Naive thymus-derived CD4-positive, alpha-beta T cell (primary cell): ENCODE results near the gene SIK3. TPM values are rescaled to one million over a fixed set of nuclear protein-coding genes. Genes with fewer than 3 reads are reported as not detected.
A peak's percentile ranks its signal among the peaks of the same experiment; 100 is the strongest.

Source experiments
- ATAC-seq: fragments of 150-1000 bp; cut with Tn5 transposase; 2 replicates; pipeline ENCODE4 v1.10.0; 2021; ENCODE audit warnings: mild to moderate bottlenecking, moderate library complexity
- CTCF ChIA-PET: fragments of 350-600 bp; sonication (Branson Sonifier 250); formaldehyde crosslinking; loops from one replicate; lab custom pipeline; 2021; ENCODE audit warnings: antibody characterized with exemption; lab: Charles Lee
- POLR2A ChIA-PET: fragments of 350-600 bp; sonication (Branson Sonifier 250); formaldehyde crosslinking; loops from one replicate; lab custom pipeline; 2021; ENCODE audit warnings: antibody characterized with exemption, inconsistent platforms; lab: Charles Lee
- DNase-seq, 9 donors: peaks; one replicate each; pipeline versions ENCODE4 v3.0.0 to v3.0.0-alpha.2; 2020 to 2022; ENCODE audit warnings: mixed read lengths in 1 of 9
- H3K27ac ChIP-seq: one replicate; pipeline ENCODE4 v1.7.0; 2013; ENCODE audit warnings: mild to moderate bottlenecking, low read depth, low read length, moderate library complexity
- H3K27me3 ChIP-seq, 2 donors: one replicate each; pipeline ENCODE4 v1.7.0; 2013; ENCODE audit warnings: low read length in 2 of 2, mild to moderate bottlenecking in 2 of 2, moderate library complexity in 2 of 2; ENCODE audit not compliant: control insufficient read depth in 2 of 2, insufficient read depth in 2 of 2
- H3K36me3 ChIP-seq, 3 experiments: 1 replicate in 2 of 3; 2 replicates in 1 of 3; pipeline ENCODE4 v1.7.0; 2013; ENCODE audit warnings: low read length in 3 of 3, mild to moderate bottlenecking in 3 of 3, moderate library complexity in 1 of 3; ENCODE audit not compliant: insufficient read depth in 3 of 3, control insufficient read depth in 2 of 3
- H3K4me1 ChIP-seq, 2 donors: one replicate each; pipeline ENCODE4 v1.7.0; 2013; ENCODE audit warnings: low read length in 2 of 2, mild to moderate bottlenecking in 2 of 2, moderate library complexity in 1 of 2; ENCODE audit not compliant: control insufficient read depth in 2 of 2, insufficient read depth in 2 of 2
- H3K4me3 ChIP-seq: 2 replicates; pipeline ENCODE4 v1.7.0; 2013; ENCODE audit warnings: mild to moderate bottlenecking, low read length
- H3K9me3 ChIP-seq, 3 experiments: 1 replicate in 2 of 3; 2 replicates in 1 of 3; pipeline ENCODE4 v1.7.0; 2013; ENCODE audit warnings: low read length in 3 of 3; ENCODE audit not compliant: control insufficient read depth in 2 of 3
- H3K27ac Mint-ChIP-seq, 9 donors: one replicate each; pipeline ENCODE4 v1.8.0; 2020 to 2022; ENCODE audit warnings: mixed read lengths in 9 of 9, mild to moderate bottlenecking in 8 of 9, moderate library complexity in 5 of 9, inconsistent platforms in 2 of 9
- H3K27me3 Mint-ChIP-seq, 5 donors: one replicate each; pipeline ENCODE4 v1.8.0; 2021 to 2022; ENCODE audit warnings: mixed read lengths in 5 of 5, mild to moderate bottlenecking in 1 of 5
- H3K36me3 Mint-ChIP-seq, 5 donors: one replicate each; pipeline ENCODE4 v1.8.0; 2020 to 2022; ENCODE audit warnings: mixed read lengths in 5 of 5, mild to moderate bottlenecking in 3 of 5, inconsistent platforms in 1 of 5
- H3K4me1 Mint-ChIP-seq, 7 donors: one replicate each; pipeline ENCODE4 v1.8.0; 2020 to 2022; ENCODE audit warnings: mixed read lengths in 7 of 7, mild to moderate bottlenecking in 3 of 7, inconsistent platforms in 1 of 7
- H3K4me3 Mint-ChIP-seq, 10 donors: one replicate each; pipeline ENCODE4 v1.8.0; 2020 to 2022; ENCODE audit warnings: mild to moderate bottlenecking in 10 of 10, mixed read lengths in 10 of 10, moderate library complexity in 6 of 10, inconsistent platforms in 2 of 10
- H3K9me3 Mint-ChIP-seq, 11 donors: one replicate each; pipeline ENCODE4 v1.8.0; 2020 to 2022; ENCODE audit warnings: mixed read lengths in 11 of 11, mild to moderate bottlenecking in 4 of 11, inconsistent platforms in 1 of 11, moderate library complexity in 1 of 11
- intact Hi-C, 2 donors: fragments of 100-400 bp; cut with micrococcal nuclease; formaldehyde crosslinking; loops; one replicate each; pipeline ENCODE4 v1.15.1; 2023
- polyA plus RNA-seq, 2 donors: library from polyadenylated mRNA; unstranded; fragments of 300-500 nt; fragmentation: Illumina TruSeq; gene quantifications; one replicate each; pipeline ENCODE4 v1.2.3, GENCODE V29; 2021
- total RNA-seq, 6 experiments: library from RNA in 5 of 6; stranded (reverse) in 5 of 6; gene quantifications; 1 replicate in 5 of 6; 2 replicates in 1 of 6; pipeline ENCODE4 v1.2.3 and lab custom pipeline; 2021 to 2026

SIK3 gene
- total and polyA plus RNA-seq, 7 experiments from 2014 or later, result 13.3 to 85.2 (median 64.4) TPM

DNA sequence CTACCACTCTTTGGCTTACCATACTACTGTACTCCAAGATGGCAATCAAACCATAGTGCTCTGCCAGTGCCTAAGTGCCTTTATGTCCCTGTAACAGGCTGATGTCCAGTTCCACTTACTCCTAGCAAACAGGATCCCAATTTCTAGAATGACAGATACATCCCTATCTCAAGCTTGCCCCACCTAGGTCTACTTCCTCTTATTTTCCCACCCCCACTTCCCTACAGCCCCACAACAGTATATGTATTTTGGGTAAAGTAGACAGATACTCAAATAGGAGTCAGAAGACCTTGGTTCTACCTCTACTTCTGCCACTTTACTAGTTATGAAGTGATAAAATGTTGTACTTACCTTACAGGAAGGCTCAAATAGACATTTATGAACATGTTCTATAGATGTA is 24.1 kb downstream of the SIK3 start:
- Histone ChIP-seq H3K27ac (no peak overlapping the region), H3K27me3 (no peaks in the 10 kb centered on the region), H3K9me3 (no peaks in the 10 kb centered on the region), H3K4me1 (peaks cover 11 to 41% of the 10 kb centered on the region in 2 donors), H3K36me3 (no peaks in the 10 kb centered on the region), H3K4me3 (no peak overlapping the region)
- POLR2A ChIA-PET, result interaction anchor here (1.3 kb wide), 1 partner anchor 14 kb away, joined by 3 read pairs; no protein-coding TSS in a partner anchor
- no peaks in the 10 kb centered on the region for H3K27me3 Mint-ChIP-seq
- peak; percentile 27 for ATAC-seq
- CTCF ChIA-PET, result interaction anchor here (0.9 to 1.8 kb wide), 2 partner anchors 16 to 33 kb away, joined by 3 to 4 read pairs; no protein-coding TSS in a partner anchor
- DNase-seq, result no peak
- intact Hi-C loops, result no loop called here
- H3K9me3 Mint-ChIP-seq, result no peaks in the 10 kb centered on the region
- H3K4me1 Mint-ChIP-seq, result peaks cover 35 to 74% (median 58%) of the 10 kb centered on the region in 7 donors
- peaks cover 0 to 9% (median 7%) of the 10 kb centered on the region in 5 donors for H3K36me3 Mint-ChIP-seq
- H3K27ac Mint-ChIP-seq, result peak overlapping the region in 1 of 9 donors; percentile 48
- peak overlapping the region in 1 of 10 donors; percentile 2 for H3K4me3 Mint-ChIP-seq

DNA sequence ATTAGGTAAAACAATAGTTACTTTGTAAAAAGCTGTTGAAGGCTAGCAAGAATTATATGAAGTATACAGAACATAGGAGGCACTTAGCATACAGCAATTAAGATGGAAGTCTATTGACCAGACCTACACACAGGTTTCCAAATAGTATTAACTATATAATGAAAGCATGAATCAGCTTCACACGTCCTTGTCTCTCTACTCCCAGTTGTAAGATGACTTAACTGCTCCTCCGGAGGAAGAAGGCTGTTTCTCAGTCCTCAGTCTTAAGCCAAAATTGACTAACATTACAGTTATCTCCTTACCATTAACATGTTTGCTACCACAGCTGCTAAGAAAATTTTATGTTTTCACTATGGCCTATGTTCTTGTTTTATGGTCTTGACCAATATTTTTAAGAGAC is 24.7 kb downstream of the SIK3 start:
- intact Hi-C loops, result no loop called here
- H3K36me3 Mint-ChIP-seq, result peaks cover 0 to 9% (median 7%) of the 10 kb centered on the region in 5 donors
- peaks cover 34 to 74% (median 58%) of the 10 kb centered on the region in 7 donors for H3K4me1 Mint-ChIP-seq
- H3K9me3 ChIP-seq, result no peaks in the 10 kb centered on the region
- ATAC-seq (peak; percentile 12), DNase-seq (no peak)
- H3K27me3 ChIP-seq, result no peaks in the 10 kb centered on the region
- CTCF ChIA-PET, result interaction anchor here (0.9 kb wide), 1 partner anchor 33 kb away, joined by 3 read pairs; no protein-coding TSS in a partner anchor
- no peaks in the 10 kb centered on the region for H3K27me3 Mint-ChIP-seq
- H3K4me3 Mint-ChIP-seq, result peak overlapping the region in 1 of 10 donors; percentile 9
- H3K27ac ChIP-seq, result no peak overlapping the region
- H3K9me3 Mint-ChIP-seq, result no peaks in the 10 kb centered on the region
- no peaks in the 10 kb centered on the region for H3K36me3 ChIP-seq
- no peak overlapping the region for H3K4me3 ChIP-seq
- POLR2A ChIA-PET, result interaction anchor here (1.0 to 1.3 kb wide), 2 partner anchors 9 to 15 kb away, joined by 3 read pairs; no protein-coding TSS in a partner anchor
- no peak overlapping the region for H3K27ac Mint-ChIP-seq
- peaks cover 11 to 41% of the 10 kb centered on the region in 2 donors for H3K4me1 ChIP-seq

DNA sequence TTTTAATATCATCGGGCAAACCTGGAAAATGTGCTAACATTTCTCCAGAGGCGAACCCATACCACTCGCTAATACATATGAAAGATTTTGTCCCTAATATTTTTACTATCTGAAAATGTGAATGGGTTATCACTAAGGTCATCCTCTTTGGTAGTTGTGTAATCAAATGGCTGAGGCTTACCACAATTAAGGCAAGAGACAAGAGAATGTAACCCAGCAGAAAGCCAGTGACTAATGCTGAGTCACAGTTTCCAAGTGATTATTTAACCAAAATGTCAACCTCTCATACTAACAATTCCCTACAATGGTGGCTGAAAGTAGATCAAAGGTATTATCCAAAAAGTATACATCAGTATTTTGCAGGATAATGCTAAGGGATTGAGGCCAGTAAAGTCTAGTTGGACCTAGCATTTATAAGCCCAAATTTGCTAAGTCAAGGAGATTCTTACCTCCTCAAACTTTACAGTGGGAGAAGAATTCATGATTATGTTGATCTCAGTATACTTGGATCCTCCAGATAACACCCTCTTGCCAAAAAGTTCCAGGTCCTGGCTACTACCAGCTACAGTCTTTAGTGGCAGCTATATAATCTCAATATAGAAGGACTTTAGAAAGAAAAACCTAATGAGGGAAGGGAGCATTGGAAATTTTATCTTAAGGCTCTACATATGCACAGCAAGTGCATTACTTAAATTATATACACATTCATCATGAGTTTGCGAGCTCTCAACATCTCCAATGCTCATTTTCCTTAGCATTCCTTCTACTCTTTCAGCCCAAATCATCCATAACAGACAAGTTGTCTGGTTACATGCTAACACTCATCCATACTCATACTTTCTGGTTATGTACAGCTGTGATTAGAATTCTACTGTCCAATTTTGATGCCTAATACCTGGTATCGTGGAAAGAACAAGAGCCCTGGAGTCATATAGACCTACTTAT is 25.4 kb downstream of the SIK3 start:
- Histone ChIP-seq H3K4me3 (no peak overlapping the region), H3K9me3 (no peaks in the 10 kb centered on the region), H3K27ac (no peak overlapping the region), H3K36me3 (no peaks in the 10 kb centered on the region), H3K27me3 (no peaks in the 10 kb centered on the region), H3K4me1 (peaks cover 5 to 35% of the 10 kb centered on the region in 2 donors)
- no peak for DNase-seq
- intact Hi-C loops, result no loop called here
- H3K4me1 Mint-ChIP-seq, result peaks cover 30 to 74% (median 53%) of the 10 kb centered on the region in 7 donors
- ChIA-PET CTCF (interaction anchor here (0.9 kb wide), 1 partner anchor 34 kb away, joined by 3 read pairs; no protein-coding TSS in a partner anchor), POLR2A (interaction anchor here (1.0 kb wide), 1 partner anchor 10 kb away, joined by 3 read pairs; no protein-coding TSS in a partner anchor)
- H3K4me3 Mint-ChIP-seq, result no peak overlapping the region
- peak; percentile 59 for ATAC-seq
- no peaks in the 10 kb centered on the region for H3K27me3 Mint-ChIP-seq
- peaks cover 0 to 2% (median 0%) of the 10 kb centered on the region in 11 donors for H3K9me3 Mint-ChIP-seq
- peaks cover 0 to 13% (median 7%) of the 10 kb centered on the region in 5 donors for H3K36me3 Mint-ChIP-seq
- no peak overlapping the region for H3K27ac Mint-ChIP-seq

DNA sequence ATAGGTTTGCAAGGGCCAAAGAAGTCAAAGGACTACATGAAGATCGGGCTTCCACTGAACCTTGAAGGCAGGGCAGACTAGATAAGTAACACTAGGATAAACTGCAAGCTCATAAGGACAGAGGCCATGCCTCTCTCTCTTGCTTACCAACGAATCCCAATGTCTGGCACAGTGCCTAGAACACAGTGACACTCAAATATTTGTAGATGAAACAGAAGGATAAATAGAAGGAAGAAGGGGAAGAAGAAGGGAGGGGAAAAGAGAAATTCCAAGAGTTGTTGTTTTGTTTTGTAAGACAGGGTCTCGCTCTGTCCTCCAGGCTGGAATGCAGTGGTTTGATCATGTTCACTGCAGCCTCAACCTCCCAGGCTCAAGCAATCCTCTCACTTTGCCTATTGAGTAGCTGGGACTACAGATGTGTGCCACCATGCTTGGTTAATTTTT is 26.9 kb downstream of the SIK3 start:
- Histone ChIP-seq H3K4me3 (no peak overlapping the region), H3K4me1 (peaks cover 5 to 30% of the 10 kb centered on the region in 2 donors), H3K27me3 (no peaks in the 10 kb centered on the region), H3K9me3 (no peaks in the 10 kb centered on the region), H3K36me3 (no peaks in the 10 kb centered on the region), H3K27ac (no peak overlapping the region)
- Mint-ChIP-seq H3K27ac (no peak overlapping the region), H3K36me3 (peaks cover 0 to 17% (median 7%) of the 10 kb centered on the region in 5 donors), H3K4me1 (peaks cover 34 to 75% (median 54%) of the 10 kb centered on the region in 7 donors), H3K4me3 (no peak overlapping the region), H3K27me3 (no peaks in the 10 kb centered on the region), H3K9me3 (peaks cover 0 to 2% (median 0%) of the 10 kb centered on the region in 11 donors)
- intact Hi-C loops, result no loop called here
- POLR2A ChIA-PET, result no interaction called here
- no peak for DNase-seq
- ATAC-seq, result no peak
- CTCF ChIA-PET, result no interaction called here

DNA sequence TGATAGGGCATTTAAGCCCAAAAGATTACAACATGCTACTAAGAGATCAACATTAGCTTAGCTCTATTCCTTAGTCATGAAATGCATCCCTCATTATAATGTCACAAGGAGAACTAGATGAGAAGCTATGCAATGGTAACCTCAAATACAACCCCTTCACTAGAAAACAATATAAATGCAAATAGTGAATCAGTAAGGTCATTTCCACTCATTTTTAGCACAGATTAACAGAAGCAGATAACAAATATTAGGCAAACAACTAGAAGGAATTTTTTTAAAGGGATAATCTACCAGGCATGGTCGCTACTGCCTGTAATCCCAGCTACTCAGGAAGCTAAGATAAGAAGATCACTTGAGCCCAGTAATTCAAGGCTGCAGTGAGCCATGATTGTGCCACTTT is 28.2 kb downstream of the SIK3 start:
- H3K4me1 ChIP-seq, result peaks cover 5 to 30% of the 10 kb centered on the region in 2 donors
- no peak for ATAC-seq
- no peak for DNase-seq
- peak overlapping the region in 1 of 10 donors; percentile 12 for H3K4me3 Mint-ChIP-seq
- H3K27ac ChIP-seq, result no peak overlapping the region
- peaks cover 0 to 2% (median 0%) of the 10 kb centered on the region in 11 donors for H3K9me3 Mint-ChIP-seq
- no peaks in the 10 kb centered on the region for H3K36me3 ChIP-seq
- peaks cover 32 to 73% (median 58%) of the 10 kb centered on the region in 7 donors for H3K4me1 Mint-ChIP-seq
- H3K27me3 ChIP-seq, result no peaks in the 10 kb centered on the region
- H3K9me3 ChIP-seq, result no peaks in the 10 kb centered on the region
- CTCF ChIA-PET, result interaction anchor here (0.7 kb wide), 1 partner anchor 127 kb away, joined by 4 read pairs; no protein-coding TSS in a partner anchor
- intact Hi-C loops, result no loop called here
- no peak overlapping the region for H3K4me3 ChIP-seq
- H3K27me3 Mint-ChIP-seq, result no peaks in the 10 kb centered on the region
- POLR2A ChIA-PET, result no interaction called here
- peaks cover 0 to 18% (median 6%) of the 10 kb centered on the region in 5 donors for H3K36me3 Mint-ChIP-seq
- peak overlapping the region in 1 of 9 donors; percentile 6 for H3K27ac Mint-ChIP-seq

DNA sequence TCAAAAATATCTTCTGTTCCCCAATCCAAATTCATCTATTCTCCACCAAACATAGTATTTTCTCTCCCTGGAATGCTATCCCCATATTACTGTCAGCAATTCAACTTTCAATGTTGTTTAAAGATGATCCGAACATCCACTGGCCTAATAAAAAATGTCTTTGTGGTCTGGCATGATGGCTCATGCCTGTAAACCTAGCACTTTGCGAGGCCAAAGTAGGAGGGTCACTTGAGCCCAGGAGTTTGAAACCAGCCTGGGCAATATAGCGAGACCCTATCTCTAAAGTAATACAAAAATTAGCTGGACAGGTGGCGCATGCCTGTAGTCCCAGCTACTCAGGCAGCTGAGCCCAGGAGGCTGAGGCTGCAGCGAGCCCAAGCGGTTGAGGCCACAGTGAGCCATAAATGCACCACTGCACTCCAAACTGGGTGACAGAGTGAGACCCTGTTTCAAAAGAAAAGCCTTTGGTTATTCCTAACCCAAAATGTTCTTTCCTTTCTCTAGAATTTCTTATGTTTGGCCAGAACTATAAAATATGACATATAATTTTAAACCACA is 29.8 kb downstream of the SIK3 start:
- Histone ChIP-seq H3K4me1 (peaks cover 0 to 32% of the 10 kb centered on the region in 2 donors), H3K27ac (no peak overlapping the region), H3K9me3 (no peaks in the 10 kb centered on the region), H3K27me3 (no peaks in the 10 kb centered on the region), H3K4me3 (no peak overlapping the region), H3K36me3 (no peaks in the 10 kb centered on the region)
- peak overlapping the region in 2 of 9 donors; percentile 40 to 51 for H3K27ac Mint-ChIP-seq
- H3K36me3 Mint-ChIP-seq, result peaks cover 0 to 18% (median 5%) of the 10 kb centered on the region in 5 donors
- peaks cover 36 to 75% (median 59%) of the 10 kb centered on the region in 7 donors for H3K4me1 Mint-ChIP-seq
- H3K9me3 Mint-ChIP-seq, result peaks cover 0 to 2% (median 0%) of the 10 kb centered on the region in 11 donors
- ATAC-seq (no peak), DNase-seq (no peak)
- intact Hi-C loops, result no loop called here
- POLR2A ChIA-PET, result no interaction called here
- peak overlapping the region in 1 of 10 donors; percentile 50 for H3K4me3 Mint-ChIP-seq
- no peaks in the 10 kb centered on the region for H3K27me3 Mint-ChIP-seq
- CTCF ChIA-PET, result interaction anchor here (1.0 kb wide), 1 partner anchor 141 kb away, joined by 3 read pairs; no protein-coding TSS in a partner anchor
